ENCODE measurements around the gene TSPAN16.

DNA sequence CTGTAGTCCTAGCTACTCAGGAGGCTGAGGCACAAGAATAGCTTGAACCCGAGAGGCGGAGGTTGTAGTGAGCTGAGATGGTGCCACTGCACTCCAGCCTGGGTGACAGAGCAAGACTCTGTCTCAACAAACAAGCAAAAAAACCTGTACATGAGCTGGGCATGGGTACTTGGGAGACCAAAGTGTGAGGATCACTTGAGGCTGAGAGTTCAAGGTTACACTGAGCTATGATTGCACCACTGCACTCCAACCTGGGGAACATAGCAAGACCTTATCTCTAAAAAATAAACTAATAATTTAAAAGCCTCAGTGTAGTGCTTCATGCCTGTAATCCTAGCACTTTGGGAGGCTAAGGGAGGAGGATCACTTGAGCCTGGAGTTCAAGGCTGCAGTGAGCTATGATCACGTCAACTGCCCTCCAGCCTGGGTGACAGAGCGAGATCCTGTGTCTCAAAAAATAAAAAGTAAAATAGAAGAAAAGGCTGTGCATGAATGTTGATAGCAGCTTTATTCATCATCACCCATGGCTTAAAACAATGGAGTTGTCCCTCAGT, 21.4 kb upstream of the TSPAN16 start:
- TF ChIP-seq, protein P1, sequence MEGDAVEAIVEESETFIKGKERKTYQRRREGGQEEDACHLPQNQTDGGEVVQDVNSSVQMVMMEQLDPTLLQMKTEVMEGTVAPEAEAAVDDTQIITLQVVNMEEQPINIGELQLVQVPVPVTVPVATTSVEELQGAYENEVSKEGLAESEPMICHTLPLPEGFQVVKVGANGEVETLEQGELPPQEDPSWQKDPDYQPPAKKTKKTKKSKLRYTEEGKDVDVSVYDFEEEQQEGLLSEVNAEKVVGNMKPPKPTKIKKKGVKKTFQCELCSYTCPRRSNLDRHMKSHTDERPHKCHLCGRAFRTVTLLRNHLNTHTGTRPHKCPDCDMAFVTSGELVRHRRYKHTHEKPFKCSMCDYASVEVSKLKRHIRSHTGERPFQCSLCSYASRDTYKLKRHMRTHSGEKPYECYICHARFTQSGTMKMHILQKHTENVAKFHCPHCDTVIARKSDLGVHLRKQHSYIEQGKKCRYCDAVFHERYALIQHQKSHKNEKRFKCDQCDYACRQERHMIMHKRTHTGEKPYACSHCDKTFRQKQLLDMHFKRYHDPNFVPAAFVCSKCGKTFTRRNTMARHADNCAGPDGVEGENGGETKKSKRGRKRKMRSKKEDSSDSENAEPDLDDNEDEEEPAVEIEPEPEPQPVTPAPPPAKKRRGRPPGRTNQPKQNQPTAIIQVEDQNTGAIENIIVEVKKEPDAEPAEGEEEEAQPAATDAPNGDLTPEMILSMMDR (IDR thresholded peaks at IDR 0.05): no peak
- TF ChIP-seq POLR2A (IDR thresholded peaks at IDR 0.05): no peak

All from right lobe of liver (tissue), 4 donors.